GM23338 (cell line): Measurements from ENCODE around the gene KCNAB1.

Experiments used
- CREB1 ChIP-seq: fragments of 250-450 bp; sonication (Bioruptor Pico); IDR thresholded peaks from 2 replicates; pipeline ENCODE4 v1.5.0; 2020; ENCODE audit warnings: low read depth, mild to moderate bottlenecking, moderate library complexity
- EZH2 ChIP-seq: fragments of 200-600 bp; sonication (generic); IDR thresholded peaks from one replicate; pipeline ENCODE4 v1.8.0; 2017; ENCODE audit warnings: antibody characterized with exemption, mild to moderate bottlenecking, low read depth; ENCODE audit not compliant: unreplicated experiment
- EZH2phosphoT487 ChIP-seq: fragments of 200-600 bp; sonication (generic); IDR thresholded peaks from one replicate; pipeline ENCODE4 v1.8.1; 2018; ENCODE audit warnings: antibody characterized with exemption; ENCODE audit not compliant: unreplicated experiment
- JUNB ChIP-seq: IDR thresholded peaks from one replicate; pipeline ENCODE4 v1.6.1; 2016; ENCODE audit warnings: antibody characterized with exemption; ENCODE audit not compliant: unreplicated experiment
- NANOG ChIP-seq: IDR thresholded peaks from 2 replicates; pipeline ENCODE4 v1.6.1; 2016; ENCODE audit warnings: antibody characterized with exemption, borderline replicate concordance
- POLR2AphosphoS5 ChIP-seq: IDR thresholded peaks from 2 replicates; pipeline ENCODE4 v1.6.1; 2016; ENCODE audit warnings: antibody characterized with exemption, low read depth
- STAT1 ChIP-seq: IDR thresholded peaks from one replicate; pipeline ENCODE4 v1.6.1; 2016; ENCODE audit warnings: antibody characterized with exemption; ENCODE audit not compliant: unreplicated experiment
- ZNF114 ChIP-seq: fragments of 250-450 bp; sonication (Bioruptor Pico); IDR thresholded peaks from 2 replicates; pipeline ENCODE4 v1.5.0; 2020; ENCODE audit warnings: mild to moderate bottlenecking, moderate library complexity
- ZNF331 ChIP-seq: fragments of 250-450 bp; sonication (Bioruptor Pico); IDR thresholded peaks from 2 replicates; pipeline ENCODE4 v1.5.0; 2020; ENCODE audit warnings: low read depth, mild to moderate bottlenecking, moderate library complexity
- TF ChIP-seq, protein P1 (sequence below), 2 experiments: fragments of 200-600 bp in 1 of 2; sonication (generic) in 1 of 2; conservative IDR thresholded peaks; 2 replicates each; pipeline versions ENCODE4 v1.5.1 to v1.6.1; 2016 to 2017; ENCODE audit warnings: antibody characterized with exemption in 2 of 2, low read depth in 2 of 2, mild to moderate bottlenecking in 2 of 2, moderate library complexity in 1 of 2
- TF ChIP-seq, protein P2 (sequence below): fragments of 250-450 bp; sonication (Bioruptor Pico); IDR thresholded peaks from 2 replicates; pipeline ENCODE4 v1.5.0; 2020; ENCODE audit warnings: mild to moderate bottlenecking, moderate library complexity
- TF ChIP-seq, protein P3 (sequence below): IDR thresholded peaks from one replicate; pipeline ENCODE4 v1.6.1; 2018; ENCODE audit warnings: antibody characterized with exemption; ENCODE audit not compliant: unreplicated experiment
- TF ChIP-seq, protein P4 (sequence below): IDR thresholded peaks from 2 replicates; pipeline ENCODE4 v1.6.1; 2016; ENCODE audit warnings: antibody characterized with exemption

DNA sequence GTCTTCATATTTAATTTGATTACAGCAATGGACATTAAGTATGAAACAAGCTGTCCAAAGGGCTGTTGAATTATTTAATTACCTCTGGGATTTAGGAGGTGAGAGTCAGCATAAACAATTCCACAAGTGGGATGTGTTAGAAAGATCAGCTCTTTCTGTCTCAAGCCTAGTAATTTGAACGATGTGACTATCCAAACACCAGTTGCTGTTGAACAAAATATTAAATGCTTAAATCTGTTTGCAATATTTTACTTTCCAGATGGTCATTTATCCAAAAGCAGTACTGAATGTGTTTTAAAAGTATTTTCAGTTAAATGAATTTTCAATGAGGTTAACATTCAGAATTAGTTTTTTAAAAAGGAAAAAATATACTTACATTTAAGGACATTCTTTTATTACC lies 12.7 kb downstream of the KCNAB1 start:
- TF ChIP-seq NANOG (no peak), POLR2AphosphoS5 (no peak), EZH2 (no peak), EZH2phosphoT487 (no peak), JUNB (no peak), ZNF114 (CRISPR knock-in tag) (no peak), CREB1 (CRISPR knock-in tag) (no peak), ZNF331 (CRISPR knock-in tag) (no peak), STAT1 (no peak)
- TF ChIP-seq, protein P1, sequence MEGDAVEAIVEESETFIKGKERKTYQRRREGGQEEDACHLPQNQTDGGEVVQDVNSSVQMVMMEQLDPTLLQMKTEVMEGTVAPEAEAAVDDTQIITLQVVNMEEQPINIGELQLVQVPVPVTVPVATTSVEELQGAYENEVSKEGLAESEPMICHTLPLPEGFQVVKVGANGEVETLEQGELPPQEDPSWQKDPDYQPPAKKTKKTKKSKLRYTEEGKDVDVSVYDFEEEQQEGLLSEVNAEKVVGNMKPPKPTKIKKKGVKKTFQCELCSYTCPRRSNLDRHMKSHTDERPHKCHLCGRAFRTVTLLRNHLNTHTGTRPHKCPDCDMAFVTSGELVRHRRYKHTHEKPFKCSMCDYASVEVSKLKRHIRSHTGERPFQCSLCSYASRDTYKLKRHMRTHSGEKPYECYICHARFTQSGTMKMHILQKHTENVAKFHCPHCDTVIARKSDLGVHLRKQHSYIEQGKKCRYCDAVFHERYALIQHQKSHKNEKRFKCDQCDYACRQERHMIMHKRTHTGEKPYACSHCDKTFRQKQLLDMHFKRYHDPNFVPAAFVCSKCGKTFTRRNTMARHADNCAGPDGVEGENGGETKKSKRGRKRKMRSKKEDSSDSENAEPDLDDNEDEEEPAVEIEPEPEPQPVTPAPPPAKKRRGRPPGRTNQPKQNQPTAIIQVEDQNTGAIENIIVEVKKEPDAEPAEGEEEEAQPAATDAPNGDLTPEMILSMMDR (conservative IDR thresholded peaks at IDR 0.05; ENCODE audit: low read depth in 2 of 2), result no peak
- TF ChIP-seq, protein P2, sequence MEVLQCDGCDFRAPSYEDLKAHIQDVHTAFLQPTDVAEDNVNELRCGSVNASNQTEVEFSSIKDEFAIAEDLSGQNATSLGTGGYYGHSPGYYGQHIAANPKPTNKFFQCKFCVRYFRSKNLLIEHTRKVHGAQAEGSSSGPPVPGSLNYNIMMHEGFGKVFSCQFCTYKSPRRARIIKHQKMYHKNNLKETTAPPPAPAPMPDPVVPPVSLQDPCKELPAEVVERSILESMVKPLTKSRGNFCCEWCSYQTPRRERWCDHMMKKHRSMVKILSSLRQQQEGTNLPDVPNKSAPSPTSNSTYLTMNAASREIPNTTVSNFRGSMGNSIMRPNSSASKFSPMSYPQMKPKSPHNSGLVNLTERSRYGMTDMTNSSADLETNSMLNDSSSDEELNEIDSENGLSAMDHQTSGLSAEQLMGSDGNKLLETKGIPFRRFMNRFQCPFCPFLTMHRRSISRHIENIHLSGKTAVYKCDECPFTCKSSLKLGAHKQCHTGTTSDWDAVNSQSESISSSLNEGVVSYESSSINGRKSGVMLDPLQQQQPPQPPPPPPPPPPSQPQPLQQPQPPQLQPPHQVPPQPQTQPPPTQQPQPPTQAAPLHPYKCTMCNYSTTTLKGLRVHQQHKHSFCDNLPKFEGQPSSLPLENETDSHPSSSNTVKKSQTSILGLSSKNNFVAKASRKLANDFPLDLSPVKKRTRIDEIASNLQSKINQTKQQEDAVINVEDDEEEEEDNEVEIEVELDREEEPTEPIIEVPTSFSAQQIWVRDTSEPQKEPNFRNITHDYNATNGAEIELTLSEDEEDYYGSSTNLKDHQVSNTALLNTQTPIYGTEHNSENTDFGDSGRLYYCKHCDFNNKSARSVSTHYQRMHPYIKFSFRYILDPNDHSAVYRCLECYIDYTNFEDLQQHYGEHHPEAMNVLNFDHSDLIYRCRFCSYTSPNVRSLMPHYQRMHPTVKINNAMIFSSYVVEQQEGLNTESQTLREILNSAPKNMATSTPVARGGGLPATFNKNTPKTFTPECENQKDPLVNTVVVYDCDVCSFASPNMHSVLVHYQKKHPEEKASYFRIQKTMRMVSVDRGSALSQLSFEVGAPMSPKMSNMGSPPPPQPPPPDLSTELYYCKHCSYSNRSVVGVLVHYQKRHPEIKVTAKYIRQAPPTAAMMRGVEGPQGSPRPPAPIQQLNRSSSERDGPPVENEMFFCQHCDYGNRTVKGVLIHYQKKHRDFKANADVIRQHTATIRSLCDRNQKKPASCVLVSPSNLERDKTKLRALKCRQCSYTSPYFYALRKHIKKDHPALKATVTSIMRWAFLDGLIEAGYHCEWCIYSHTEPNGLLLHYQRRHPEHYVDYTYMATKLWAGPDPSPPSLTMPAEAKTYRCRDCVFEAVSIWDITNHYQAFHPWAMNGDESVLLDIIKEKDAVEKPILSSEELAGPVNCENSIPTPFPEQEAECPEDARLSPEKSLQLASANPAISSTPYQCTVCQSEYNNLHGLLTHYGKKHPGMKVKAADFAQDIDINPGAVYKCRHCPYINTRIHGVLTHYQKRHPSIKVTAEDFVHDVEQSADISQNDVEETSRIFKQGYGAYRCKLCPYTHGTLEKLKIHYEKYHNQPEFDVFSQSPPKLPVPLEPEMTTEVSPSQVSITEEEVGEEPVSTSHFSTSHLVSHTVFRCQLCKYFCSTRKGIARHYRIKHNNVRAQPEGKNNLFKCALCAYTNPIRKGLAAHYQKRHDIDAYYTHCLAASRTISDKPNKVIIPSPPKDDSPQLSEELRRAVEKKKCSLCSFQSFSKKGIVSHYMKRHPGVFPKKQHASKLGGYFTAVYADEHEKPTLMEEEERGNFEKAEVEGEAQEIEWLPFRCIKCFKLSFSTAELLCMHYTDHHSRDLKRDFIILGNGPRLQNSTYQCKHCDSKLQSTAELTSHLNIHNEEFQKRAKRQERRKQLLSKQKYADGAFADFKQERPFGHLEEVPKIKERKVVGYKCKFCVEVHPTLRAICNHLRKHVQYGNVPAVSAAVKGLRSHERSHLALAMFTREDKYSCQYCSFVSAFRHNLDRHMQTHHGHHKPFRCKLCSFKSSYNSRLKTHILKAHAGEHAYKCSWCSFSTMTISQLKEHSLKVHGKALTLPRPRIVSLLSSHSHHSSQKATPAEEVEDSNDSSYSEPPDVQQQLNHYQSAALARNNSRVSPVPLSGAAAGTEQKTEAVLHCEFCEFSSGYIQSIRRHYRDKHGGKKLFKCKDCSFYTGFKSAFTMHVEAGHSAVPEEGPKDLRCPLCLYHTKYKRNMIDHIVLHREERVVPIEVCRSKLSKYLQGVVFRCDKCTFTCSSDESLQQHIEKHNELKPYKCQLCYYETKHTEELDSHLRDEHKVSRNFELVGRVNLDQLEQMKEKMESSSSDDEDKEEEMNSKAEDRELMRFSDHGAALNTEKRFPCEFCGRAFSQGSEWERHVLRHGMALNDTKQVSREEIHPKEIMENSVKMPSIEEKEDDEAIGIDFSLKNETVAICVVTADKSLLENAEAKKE, result no peak
- TF ChIP-seq, protein P3, sequence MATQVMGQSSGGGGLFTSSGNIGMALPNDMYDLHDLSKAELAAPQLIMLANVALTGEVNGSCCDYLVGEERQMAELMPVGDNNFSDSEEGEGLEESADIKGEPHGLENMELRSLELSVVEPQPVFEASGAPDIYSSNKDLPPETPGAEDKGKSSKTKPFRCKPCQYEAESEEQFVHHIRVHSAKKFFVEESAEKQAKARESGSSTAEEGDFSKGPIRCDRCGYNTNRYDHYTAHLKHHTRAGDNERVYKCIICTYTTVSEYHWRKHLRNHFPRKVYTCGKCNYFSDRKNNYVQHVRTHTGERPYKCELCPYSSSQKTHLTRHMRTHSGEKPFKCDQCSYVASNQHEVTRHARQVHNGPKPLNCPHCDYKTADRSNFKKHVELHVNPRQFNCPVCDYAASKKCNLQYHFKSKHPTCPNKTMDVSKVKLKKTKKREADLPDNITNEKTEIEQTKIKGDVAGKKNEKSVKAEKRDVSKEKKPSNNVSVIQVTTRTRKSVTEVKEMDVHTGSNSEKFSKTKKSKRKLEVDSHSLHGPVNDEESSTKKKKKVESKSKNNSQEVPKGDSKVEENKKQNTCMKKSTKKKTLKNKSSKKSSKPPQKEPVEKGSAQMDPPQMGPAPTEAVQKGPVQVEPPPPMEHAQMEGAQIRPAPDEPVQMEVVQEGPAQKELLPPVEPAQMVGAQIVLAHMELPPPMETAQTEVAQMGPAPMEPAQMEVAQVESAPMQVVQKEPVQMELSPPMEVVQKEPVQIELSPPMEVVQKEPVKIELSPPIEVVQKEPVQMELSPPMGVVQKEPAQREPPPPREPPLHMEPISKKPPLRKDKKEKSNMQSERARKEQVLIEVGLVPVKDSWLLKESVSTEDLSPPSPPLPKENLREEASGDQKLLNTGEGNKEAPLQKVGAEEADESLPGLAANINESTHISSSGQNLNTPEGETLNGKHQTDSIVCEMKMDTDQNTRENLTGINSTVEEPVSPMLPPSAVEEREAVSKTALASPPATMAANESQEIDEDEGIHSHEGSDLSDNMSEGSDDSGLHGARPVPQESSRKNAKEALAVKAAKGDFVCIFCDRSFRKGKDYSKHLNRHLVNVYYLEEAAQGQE, result no peak
- TF ChIP-seq, protein P4, sequence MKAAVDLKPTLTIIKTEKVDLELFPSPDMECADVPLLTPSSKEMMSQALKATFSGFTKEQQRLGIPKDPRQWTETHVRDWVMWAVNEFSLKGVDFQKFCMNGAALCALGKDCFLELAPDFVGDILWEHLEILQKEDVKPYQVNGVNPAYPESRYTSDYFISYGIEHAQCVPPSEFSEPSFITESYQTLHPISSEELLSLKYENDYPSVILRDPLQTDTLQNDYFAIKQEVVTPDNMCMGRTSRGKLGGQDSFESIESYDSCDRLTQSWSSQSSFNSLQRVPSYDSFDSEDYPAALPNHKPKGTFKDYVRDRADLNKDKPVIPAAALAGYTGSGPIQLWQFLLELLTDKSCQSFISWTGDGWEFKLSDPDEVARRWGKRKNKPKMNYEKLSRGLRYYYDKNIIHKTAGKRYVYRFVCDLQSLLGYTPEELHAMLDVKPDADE, result no peak
